Left ventricle myocardium superior (tissue), 1 donor: Measurements from ENCODE around the gene MRM2. TPM values are rescaled to one million over a fixed set of nuclear protein-coding genes. Genes with fewer than 3 reads are reported as not detected.

ENCODE experiments used
- ATAC-seq: fragments of 200-7000 bp; cut with Tn5 transposase; one replicate; pipeline ENCODE4 v1.9.1; 2020; ENCODE audit warnings: mild to moderate bottlenecking, moderate library complexity
- DNase-seq: peaks from one replicate; pipeline ENCODE4 v3.0.0-alpha.2; 2020
- intact Hi-C: fragments of 100-400 bp; cut with micrococcal nuclease; formaldehyde crosslinking; loops from one replicate; pipeline ENCODE4 v1.11.0; 2022
- total RNA-seq: library from RNA; stranded (reverse); fragmentation: NEBNext Ultra II Directional; extraction: Animal tissue kit (Norgen Biotek cat#: 25700); gene quantifications from one replicate; pipeline ENCODE4 v1.2.1, GENCODE V29; 2021
- donor health status: DM: no; HTN: yes; CAD: no; lungs with severe emphysema.

The MRM2 gene
- total RNA-seq, 1 donor from 2014 or later: 23.5 TPM

DNA sequence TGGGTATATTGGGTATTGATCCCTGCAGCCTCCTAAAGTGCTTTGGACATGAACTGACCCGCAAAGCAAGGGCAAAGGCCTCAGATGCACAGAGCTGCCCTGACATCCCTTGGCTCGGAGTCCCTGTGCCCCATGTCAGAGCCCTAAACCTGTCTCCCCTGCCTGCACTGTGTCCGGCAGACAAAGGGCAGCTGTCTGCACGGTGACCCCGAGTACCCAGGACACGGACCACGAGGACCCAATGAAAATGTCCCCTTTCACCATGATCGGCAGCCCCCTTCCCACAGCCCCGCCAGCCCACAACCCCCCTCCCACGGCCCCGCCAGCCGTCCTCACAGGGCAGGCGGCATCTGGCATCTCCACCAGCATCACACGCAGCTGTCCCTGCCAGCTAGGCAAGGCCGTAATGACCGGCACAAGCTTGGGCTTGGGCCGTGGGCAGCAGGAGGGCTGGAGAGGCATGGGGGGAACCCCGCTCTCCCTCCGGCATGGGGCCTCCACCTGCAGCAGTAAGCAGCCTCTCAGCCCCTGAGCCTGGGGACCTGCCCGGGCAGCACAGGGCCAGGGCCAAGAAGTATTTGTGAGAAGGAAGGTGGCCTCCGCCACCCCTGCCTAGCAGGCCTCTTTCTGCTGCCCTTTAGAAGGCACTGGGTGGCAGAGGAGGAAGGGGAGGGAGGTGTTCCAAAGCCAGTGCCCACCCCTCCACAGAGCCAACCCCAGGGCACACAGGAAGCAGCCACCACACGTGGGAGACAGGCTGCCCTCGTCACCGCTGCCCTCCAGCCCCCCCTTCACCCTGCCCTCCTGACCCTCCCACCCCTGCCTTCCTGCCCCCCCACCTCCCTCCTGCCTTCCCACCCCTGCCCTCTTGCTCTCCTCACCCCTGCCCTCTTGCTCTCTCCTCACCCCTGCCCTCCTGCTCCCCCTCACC, 10.1 kb upstream of the MRM2 start:
- intact Hi-C loops: no loop called here
- ATAC-seq: no peak
- no peak for DNase-seq

DNA sequence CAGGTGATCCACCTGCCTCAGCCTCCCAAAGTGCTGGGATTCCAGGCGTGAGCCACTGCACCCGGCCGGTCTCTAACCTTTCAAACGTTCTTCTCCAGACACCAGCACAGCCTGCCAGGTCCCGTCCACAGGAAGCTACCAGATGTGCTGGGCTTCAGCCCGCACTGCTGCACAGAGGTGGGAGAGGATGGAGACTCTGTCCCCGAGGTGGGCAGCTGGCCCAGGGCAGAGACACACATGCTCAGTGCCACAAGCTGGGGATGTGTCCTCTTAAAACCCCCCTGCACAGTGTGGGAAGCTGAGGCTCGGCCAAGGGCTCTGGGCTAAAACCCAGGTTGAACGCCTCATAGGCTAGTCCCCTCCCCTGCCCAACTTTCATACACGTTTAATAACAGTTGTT, 9.4 kb upstream of the MRM2 start:
- intact Hi-C loops: no loop called here
- ATAC-seq: no peak
- DNase-seq: no peak

DNA sequence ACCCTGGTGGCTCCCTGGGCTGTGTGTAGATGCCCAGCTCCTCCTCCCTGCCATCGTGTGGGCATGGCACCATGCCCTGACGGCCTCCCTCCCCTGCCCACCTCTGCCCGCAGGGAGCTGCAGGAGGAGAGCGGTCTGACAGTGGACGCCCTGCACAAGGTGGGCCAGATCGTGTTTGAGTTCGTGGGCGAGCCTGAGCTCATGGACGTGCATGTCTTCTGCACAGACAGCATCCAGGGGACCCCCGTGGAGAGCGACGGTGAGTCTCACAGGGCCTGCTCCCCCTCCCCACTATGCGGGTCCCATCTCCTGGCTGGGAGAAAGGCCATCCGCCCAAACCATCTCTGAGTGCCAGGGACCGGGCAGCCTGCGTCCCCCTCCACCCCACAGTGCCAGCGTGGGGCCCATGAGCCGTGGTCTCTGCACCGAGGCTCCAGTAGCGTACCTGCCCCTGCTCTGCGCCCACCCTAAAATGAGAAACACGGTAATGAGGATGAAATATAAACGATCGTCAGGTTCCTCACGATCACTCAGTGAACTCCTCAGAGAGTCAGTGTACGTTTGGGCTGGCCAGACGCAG, 7.8 kb upstream of the MRM2 start:
- ATAC-seq (no peak), DNase-seq (no peak)
- intact Hi-C loops: no loop called here

DNA sequence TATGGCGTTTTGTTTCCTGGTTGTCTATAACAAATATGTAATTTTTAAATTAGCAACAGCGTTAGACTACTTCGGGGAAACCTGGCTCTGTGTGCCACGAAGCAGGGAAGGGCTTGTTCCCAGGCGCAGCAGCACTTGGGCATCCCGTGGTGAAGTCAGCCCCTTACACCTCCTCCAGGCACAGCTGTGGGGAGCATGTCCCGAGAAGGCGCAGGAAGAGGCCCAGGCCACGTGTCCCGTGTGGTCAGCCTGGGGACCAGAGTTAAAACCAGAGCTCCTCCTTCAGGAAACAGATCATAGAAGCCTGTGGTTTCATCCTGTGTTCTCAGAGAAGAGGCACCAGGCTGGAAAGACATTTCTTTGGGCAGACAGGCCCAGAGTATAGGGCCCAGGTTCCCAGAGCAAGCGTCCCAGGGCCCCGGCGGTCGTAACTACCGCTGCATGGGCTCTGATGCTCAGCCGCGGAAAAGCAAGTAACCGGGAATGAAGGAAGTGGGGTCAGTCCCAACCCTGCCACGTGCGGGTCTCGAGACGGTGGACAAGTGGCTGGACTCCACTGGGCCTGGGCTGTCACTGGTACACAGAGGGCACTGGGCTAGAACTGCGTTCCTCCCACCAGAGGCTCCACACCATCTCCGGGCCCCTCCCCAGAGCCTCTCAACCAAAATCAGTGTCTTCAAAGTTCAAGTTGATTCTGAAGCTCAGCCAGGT, 7.1 kb upstream of the MRM2 start:
- DNase-seq: peak; percentile 75
- intact Hi-C loops: no loop called here
- peak; percentile 83 for ATAC-seq

DNA sequence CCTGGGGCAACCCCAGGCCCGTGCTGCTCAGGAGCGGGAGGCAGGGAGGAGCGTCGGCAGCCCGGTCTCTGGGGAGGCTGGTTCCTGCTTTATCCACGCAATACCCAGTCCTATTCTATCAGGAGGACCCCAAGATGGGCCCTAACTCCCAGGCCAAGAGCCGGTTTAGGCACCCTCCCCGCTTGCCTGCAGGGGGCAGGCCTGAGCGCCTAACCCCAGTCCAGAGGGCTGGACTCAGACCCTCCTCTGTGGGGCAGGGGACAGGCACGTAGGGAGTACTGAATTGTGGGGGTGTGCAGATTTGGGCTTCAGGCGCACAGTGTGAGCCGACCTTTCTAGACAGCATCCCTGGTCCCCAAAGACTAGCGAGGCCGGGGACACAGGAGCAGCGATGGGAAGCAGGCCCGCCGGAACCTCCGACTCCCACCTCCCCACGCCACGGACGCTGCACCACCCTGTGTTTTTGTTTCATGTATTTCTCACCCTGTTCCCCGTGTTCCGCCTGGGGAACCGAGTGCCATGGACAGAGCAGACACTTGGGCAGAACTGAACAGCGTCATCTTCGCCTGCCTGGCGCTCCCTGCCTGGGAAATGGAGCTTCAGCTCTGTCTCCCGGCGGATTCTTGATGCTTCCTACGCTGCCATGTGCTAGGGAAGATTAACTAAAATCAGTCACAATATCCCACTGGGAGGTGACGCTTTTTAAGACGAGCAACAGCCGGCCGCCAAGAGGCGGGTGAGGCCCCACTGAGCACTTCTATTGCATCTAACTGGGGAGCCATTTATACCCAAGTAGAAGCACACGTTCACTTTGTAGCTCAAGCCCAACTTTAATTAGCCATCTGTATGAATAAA, 5.4 kb upstream of the MRM2 start:
- ATAC-seq (peak; percentile 48), DNase-seq (no peak)
- intact Hi-C loops: no loop called here

DNA sequence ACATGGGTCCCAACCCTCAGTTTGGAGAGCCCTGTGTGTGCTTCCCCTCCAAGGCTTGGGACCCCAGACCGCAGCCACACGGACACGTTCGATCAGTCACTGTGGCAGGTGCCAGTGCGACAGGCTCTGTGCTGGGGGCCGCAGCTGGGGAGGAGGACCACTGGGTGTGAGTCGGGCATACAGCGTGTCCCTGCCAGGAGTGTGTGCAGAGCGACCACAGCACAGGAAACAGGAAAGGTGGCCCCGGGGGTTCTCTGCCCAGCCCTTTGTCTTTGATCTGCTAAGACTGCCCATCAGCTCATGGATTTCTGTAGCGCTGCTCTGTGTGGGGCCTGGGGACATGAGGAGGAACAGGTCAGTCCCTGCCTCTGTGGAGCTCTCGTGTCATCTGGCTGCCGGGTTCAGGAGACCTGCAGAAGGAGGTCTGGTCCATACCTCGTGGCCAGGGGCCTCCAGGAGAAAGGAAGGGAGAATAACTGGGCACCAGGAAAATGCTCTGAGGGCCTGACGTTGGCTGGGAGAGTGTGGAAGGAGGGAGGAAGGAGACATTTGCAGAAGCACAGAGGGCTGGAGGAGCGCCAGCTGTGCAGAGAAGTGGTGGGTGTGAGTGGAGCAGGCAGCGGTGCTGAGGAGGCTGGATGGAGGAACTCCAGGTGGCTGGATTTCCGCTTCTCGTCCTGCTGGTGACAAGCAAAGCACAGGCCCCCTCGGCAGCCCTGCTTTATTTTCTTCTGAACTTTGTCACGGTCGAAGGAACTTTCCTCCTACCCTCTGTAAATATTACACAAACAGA, 4.1 kb upstream of the MRM2 start:
- intact Hi-C loops: no loop called here
- ATAC-seq (no peak), DNase-seq (peak; percentile 70)

DNA sequence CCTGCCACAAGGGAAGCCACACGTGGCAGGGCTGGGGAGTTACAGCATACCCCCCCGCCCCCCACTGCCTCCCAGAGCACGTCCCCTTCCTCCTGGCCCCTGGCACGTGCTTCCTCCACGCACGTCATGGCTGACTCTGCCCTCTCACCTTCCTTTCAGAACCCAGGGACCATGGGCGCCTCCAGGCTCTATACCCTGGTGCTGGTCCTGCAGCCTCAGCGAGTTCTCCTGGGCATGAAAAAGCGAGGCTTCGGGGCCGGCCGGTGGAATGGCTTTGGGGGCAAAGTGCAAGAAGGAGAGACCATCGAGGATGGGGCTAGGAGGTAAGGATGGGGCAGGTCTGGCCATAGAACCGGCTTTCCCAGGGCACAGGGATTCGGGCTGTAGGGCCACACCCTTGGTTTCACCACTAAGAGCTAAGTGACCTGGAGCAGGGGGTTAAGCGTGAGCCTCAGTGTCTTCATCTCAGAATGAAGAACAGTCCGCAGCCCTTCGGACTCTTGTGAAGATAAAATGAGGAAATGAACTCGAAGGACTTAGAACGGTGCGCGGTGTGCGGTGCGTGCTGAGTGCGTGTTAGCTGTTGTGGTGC, 2.5 kb upstream of the MRM2 start:
- no peak for ATAC-seq
- DNase-seq: no peak
- intact Hi-C loops: no loop called here

DNA sequence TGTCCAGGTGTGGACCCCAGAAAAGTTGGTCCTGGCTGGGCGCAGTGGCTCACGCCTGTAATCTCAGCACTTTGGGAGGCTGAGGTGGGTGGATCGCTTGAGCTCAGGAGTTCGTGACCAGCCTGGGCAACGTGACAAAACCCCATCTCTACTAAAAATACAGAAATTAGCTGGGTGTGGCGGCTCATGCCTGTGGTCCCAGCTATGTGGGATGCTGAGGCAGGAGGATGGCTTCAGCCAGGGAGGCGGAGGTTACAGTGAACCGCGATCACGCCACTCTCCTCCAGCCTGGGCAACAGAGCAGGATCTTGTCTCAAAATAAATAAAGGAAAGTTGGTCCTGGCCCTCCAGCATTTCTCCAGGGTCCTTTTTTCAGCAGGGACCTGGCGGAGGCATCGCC, 1.5 kb upstream of the MRM2 start:
- ATAC-seq (no peak), DNase-seq (no peak)
- intact Hi-C loops: no loop called here

DNA sequence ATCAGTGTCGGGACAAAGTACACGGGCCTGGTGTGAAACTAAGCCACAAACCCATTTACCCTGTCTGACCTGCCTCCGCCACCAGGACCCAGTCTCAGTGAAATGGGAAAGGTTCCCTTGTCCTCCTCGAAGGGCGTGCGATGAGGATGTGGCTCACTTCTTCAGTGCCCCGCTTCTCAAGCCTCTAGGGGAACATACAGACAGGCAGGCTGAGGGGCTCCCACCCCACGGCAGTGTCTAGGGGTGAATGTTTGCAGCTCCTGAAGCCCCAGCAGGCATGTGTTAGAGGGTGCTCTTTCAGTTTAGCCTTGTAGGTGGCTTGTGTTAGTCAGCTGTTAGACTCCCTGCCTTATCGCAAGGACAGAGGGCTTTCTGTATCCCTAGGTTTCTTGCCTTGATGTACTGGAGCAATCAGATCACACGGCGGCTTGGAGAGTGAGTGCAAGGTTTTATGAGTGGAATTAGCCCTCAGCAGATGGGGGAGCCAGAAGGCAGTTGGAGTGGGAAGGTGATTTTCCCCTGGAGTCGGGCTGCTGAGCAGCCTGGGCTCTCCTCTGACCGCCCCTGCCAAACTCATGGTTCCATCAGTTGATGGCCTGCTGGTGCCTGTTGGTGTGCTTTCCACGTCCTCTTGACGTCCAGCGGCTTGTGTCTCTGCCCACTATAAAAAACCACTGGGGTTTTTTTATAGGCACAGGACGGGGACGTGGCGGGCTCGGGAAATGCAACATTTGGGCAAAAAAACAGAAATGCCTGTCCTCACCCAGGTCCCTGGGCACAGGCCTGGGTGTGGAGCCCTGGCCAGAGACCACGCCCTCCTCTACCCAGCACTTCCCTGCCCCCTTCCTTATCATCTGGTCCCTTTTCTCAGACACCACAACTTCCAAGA, 780 bp upstream of the MRM2 start:
- no peak for DNase-seq
- ATAC-seq: no peak
- intact Hi-C loops: no loop called here

DNA sequence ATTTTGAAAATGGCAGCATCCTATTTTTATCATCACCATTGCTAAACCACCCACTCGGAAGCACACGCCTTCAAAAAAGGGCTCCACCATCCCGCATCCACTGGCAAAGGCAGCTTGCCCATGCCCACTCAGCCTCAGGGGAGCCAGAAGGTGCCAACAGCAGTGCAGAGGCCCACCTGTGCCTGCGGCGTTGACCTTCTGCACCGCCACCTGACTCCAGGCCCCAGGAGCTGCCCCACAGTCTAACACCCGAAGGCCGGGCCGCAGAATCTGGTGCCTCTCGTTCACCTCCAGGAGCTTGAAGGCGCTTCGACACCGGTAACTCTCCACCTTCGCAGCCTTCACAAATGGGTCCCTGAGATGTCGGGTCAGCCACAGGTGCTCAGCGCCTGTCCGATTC, 2.8 kb downstream of the MRM2 start:
- DNase-seq (no peak), ATAC-seq (no peak)
- intact Hi-C loops: no loop called here

DNA sequence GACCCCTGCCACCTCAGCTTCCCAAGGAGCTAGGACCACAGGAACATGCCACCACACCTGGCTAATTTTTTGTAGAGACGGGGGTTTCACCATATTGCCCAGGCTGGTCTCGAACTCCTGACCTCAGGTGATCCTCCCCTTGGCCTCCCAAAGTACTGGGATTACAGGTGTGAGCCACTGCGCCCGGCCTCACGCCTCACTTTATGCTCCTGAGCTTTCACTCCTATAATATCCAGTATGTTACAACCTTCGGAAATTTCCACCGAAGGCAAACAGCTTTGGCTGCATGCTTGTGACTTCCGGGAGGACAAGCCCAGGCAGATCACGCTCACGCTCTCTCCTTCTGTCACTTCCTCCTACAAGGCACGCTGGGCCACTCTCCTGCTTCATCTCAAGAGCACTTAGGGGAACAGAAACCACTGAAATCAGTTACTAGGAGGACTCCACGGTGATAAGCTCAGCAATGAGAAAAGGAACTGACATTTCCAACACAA, 4.8 kb downstream of the MRM2 start:
- intact Hi-C loops: no loop called here
- no peak for ATAC-seq
- DNase-seq: no peak

DNA sequence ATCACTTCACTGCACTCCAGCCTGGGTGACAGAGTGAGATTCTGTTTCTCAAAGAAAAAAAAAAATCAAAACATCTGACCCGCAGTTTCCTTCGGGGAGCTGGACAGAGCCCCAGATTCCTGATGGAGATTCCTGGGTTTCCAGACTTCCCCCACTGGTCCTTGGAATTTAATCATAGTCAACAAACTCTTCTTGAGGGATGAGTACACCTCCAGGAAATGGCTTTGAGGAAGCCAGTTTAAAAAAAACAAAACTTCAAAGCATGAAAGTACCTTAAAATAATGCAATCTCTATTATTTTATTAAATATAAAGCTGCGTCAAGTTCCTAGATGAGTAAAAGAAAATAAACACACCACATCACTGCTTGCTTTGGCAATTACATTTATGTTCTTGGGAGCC, 8.1 kb downstream of the MRM2 start:
- intact Hi-C loops: no loop called here
- ATAC-seq (no peak), DNase-seq (no peak)

DNA sequence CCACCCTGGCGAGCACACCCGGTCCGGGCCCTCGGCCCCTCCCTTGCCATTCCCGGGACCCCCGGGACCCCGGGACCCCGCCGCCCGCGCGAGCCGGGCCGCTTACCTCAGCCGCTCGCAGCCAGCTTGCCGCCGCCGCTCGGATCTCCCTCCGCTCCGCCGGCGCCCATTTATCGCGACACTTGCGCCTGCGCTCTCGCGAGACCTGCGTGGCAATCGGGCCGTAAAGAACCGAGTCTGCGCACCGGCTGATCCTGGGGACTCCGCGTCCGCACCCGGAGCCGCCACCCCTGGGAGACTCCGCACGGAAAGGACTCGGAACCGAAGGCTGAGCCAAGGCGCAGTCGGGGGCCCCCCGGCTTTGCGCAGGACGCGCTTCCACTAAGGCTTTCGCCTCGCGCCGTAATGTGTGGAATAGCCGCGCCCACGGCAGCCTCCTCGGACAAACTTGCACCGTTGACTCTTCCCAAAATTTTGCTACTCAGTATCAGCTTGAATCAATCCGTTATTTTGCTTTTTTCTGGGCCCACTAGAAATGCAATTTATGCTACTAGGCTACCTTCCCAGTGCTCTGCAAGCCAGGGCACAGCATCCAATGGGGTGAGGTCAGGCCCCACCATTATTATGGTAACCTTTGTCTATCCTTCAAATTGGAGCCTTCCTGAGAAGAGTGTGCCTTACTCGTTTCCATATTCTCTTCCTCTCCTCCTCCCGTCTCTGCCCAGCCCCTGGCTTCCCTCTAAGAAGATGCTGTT, 9.1 kb downstream of the MRM2 start, which contains the start of gene MAD1L1:
MAD1L1 (minus strand) TSS at position 180 of the 755 bp plus-strand sequence. CDS start 2,812 bp downstream, outside the sequence.
- ATAC-seq: peak; percentile 93
- peak; percentile 95 for DNase-seq
- intact Hi-C loops: no loop called here

DNA sequence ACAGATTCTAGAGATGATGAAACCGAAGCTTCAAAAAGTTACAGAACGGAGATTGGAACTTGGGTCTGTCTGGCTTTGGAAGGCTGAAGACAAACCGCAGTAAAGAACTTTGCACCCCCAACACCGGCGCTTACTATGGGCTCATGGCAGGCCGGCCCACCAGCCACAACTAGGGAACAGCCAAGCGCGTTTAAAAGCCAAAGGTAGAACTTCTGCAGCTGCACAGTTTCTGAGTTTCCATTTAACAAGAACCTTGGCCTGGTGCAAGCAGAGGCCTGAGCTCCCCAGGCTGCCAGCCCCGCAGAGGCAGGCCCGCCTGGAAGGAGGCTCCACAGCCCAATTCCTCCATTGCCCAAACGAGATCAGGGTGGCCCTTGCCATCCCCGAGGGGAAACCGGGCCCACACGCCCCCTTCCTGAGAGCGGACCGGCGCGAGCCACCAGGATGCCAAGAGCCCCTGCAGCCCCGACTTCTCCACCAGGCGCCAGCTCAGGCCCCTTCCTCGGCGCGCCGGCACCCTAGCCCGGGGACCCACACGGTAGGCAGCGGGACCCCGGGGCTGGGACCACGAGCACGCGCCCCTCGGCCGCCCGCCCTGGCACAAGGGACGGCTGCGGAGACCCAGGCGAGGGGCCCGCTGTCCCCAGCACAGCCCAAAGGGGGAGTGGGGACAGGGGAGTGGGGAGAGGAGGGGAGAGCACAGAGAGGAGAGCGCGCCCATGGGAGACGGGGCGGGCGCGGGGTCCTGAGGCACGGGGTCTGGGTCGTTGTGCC, 9.8 kb downstream of the MRM2 start:
- intact Hi-C loops: no loop called here
- DNase-seq: no peak
- peak; percentile 46 for ATAC-seq

DNA sequence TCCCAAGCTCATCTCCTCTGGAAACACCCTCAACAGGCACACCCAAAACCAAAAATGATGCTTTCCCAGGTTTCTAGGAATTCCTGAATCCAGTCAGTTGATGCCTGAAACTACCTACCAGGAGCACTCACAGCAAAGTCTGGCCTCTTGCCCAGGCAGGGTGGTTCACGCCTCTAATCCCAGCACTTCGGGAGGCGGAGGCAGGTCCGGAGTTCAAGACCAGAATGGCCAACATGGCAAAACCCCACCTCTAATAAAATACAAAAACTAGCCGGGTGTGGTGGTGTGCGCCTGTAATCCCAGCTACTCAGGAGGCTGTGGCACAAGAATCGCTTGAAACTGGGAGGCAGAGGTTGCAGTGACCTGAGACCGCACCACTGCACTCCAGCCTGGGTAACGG, 11.1 kb downstream of the MRM2 start:
- DNase-seq: no peak
- no peak for ATAC-seq
- intact Hi-C loops: no loop called here

DNA sequence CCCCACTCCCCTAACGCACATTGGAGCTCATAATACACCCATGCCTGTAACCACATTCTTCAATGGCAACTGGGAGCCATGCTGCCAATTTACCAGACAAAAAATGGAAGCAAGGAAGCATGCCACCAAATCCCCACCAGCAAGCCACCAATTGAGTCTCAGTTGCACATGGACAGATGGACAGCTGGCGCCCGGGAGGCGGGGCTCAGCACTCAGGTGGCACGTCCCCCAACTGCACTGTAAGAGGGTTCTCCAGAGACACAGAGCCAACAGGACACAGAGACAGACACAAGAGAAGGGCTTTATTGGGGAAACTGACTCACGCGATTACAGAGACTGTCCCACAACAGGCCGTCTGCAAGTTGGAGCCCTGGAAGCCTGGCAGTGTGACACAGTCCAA, 11.8 kb downstream of the MRM2 start:
- intact Hi-C loops: no loop called here
- ATAC-seq (no peak), DNase-seq (no peak)
